Measurements from ENCODE around the gene PARP11. TPM values are rescaled to one million over a fixed set of nuclear protein-coding genes. Genes with fewer than 3 reads are reported as not detected.

PARP11 gene
- total RNA-seq, 1 donor: 9.4 TPM

DNA sequence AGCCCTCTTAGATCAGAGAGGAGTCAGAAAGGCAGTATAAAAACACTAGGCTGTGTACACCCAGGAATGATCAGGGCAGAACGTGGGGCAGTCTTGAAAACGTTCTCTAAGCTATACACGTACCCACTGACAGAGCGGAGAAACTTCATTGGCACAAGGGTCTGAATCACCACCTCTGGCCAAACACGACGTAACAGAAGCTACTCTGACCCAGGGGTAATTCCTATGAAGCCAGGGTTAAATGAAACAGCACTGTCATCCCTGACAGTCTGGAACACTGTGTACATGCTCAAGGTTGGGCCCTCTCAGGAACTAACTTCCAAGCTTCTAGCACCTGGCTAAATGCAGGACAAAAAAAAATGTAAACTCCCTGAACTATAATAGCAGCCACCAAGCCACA lies 38.4 kb downstream of the PARP11 start:
- no peak for DNase-seq (ENCODE audit: insufficient read length, low spot score, missing footprints)
- Histone ChIP-seq H4K20me1 (ENCODE audit: insufficient read depth, low read length) (no peaks in the 10 kb centered on the region), H3K4me3 (ENCODE audit: insufficient read depth, low read length) (no peak overlapping the region), H3K4me1 (ENCODE audit: insufficient read depth, low read length) (peaks cover 6% of the 10 kb centered on the region), H3K9me3 (ENCODE audit: low read depth, low read length) (no peaks in the 10 kb centered on the region), H2AFZ (ENCODE audit: low read length) (no peak overlapping the region), H3K79me2 (ENCODE audit: insufficient read depth, low read length) (peaks cover 2% of the 10 kb centered on the region), H3K4me2 (ENCODE audit: insufficient read depth, low read length) (no peak overlapping the region), H3K36me3 (ENCODE audit: insufficient read depth, low read length) (no peaks in the 10 kb centered on the region), H3K27ac (ENCODE audit: low read depth, low read length) (no peak overlapping the region), H3K27me3 (ENCODE audit: insufficient read depth, low read length) (no peaks in the 10 kb centered on the region)
- TF ChIP-seq, protein P1, sequence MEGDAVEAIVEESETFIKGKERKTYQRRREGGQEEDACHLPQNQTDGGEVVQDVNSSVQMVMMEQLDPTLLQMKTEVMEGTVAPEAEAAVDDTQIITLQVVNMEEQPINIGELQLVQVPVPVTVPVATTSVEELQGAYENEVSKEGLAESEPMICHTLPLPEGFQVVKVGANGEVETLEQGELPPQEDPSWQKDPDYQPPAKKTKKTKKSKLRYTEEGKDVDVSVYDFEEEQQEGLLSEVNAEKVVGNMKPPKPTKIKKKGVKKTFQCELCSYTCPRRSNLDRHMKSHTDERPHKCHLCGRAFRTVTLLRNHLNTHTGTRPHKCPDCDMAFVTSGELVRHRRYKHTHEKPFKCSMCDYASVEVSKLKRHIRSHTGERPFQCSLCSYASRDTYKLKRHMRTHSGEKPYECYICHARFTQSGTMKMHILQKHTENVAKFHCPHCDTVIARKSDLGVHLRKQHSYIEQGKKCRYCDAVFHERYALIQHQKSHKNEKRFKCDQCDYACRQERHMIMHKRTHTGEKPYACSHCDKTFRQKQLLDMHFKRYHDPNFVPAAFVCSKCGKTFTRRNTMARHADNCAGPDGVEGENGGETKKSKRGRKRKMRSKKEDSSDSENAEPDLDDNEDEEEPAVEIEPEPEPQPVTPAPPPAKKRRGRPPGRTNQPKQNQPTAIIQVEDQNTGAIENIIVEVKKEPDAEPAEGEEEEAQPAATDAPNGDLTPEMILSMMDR (IDR thresholded peaks at IDR 0.05; ENCODE audit: extremely low read depth, low read depth, low read length): no peak

DNA sequence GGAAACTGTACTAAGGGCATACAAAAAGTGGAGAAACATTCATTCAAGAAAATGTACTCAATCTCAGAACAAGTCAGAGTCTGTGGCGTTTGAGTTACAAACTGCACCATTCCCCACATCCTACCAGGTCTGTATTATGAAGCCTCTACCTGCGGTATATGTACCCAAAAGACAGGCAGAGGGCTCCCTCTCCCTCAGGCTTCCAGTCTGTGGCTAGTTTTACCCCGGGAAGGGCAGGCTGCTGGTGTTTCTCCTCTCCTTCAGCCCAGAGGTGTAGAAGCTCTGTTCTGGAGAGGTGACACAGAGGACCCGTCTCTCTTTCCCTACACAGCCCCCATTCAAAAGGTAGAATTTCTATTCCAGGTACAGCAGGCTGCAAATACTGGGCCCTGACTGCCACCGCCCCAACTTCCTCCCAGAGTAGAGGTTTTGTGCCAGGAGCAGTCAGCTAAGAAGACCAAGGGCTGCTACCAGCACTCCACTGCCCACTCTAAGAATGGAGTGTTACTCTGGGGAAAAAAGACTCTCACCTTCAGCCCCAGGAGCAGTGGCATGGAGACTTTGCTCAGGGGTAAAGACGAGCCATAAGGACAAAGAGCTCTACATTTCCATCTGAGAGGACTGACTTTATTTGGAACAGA lies 39.4 kb downstream of the PARP11 start:
- H3K79me2 ChIP-seq (ENCODE audit: insufficient read depth, low read length): peaks cover 2% of the 10 kb centered on the region
- DNase-seq (ENCODE audit: insufficient read length, low spot score, missing footprints): no peak
- H3K4me2 ChIP-seq (ENCODE audit: insufficient read depth, low read length): no peak overlapping the region
- TF ChIP-seq, protein P1 (IDR thresholded peaks at IDR 0.05; ENCODE audit: extremely low read depth, low read depth, low read length): no peak
- no peaks in the 10 kb centered on the region for H3K9me3 ChIP-seq (ENCODE audit: low read depth, low read length)
- H3K4me1 ChIP-seq (ENCODE audit: insufficient read depth, low read length): peaks cover 6% of the 10 kb centered on the region
- no peaks in the 10 kb centered on the region for H3K27me3 ChIP-seq (ENCODE audit: insufficient read depth, low read length)
- no peak overlapping the region for H2AFZ ChIP-seq (ENCODE audit: low read length)
- H4K20me1 ChIP-seq (ENCODE audit: insufficient read depth, low read length): no peaks in the 10 kb centered on the region
- H3K36me3 ChIP-seq (ENCODE audit: insufficient read depth, low read length): no peaks in the 10 kb centered on the region
- no peak overlapping the region for H3K4me3 ChIP-seq (ENCODE audit: insufficient read depth, low read length)
- no peak overlapping the region for H3K27ac ChIP-seq (ENCODE audit: low read depth, low read length)

DNA sequence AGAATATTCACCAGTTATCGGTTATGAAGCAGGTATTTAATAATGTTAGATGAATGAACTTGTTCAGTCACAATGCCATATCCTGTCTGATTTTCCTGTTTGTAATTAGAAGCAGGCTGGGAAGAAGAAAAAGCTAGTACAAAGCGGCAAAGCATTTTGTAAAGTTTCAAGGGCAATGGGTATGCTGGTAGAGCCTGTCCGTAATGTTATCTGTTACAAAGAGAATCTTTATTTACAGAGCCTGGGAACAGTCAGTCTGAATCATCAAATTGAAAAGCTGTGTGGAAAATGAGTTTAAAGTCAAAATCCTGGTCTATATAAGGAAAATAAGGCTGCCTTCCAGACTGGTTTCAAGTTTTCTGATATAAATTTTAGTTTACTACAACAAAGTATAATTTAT lies 40.5 kb downstream of the PARP11 start:
- Histone ChIP-seq H3K79me2 (ENCODE audit: insufficient read depth, low read length) (peaks cover 2% of the 10 kb centered on the region), H2AFZ (ENCODE audit: low read length) (no peak overlapping the region), H3K27ac (ENCODE audit: low read depth, low read length) (no peak overlapping the region), H4K20me1 (ENCODE audit: insufficient read depth, low read length) (no peaks in the 10 kb centered on the region), H3K36me3 (ENCODE audit: insufficient read depth, low read length) (no peaks in the 10 kb centered on the region), H3K9me3 (ENCODE audit: low read depth, low read length) (no peaks in the 10 kb centered on the region), H3K4me1 (ENCODE audit: insufficient read depth, low read length) (peaks cover 6% of the 10 kb centered on the region), H3K4me2 (ENCODE audit: insufficient read depth, low read length) (no peak overlapping the region), H3K4me3 (ENCODE audit: insufficient read depth, low read length) (no peak overlapping the region), H3K27me3 (ENCODE audit: insufficient read depth, low read length) (no peaks in the 10 kb centered on the region)
- DNase-seq (ENCODE audit: insufficient read length, low spot score, missing footprints): no peak
- TF ChIP-seq, protein P1 (IDR thresholded peaks at IDR 0.05; ENCODE audit: extremely low read depth, low read depth, low read length): no peak

GRCh38 chr12:3828888-3829287 lies 44.3 kb downstream of the PARP11 start:
- no peak overlapping the region for H3K4me2 ChIP-seq (ENCODE audit: insufficient read depth, low read length)
- no peak for DNase-seq (ENCODE audit: insufficient read length, low spot score, missing footprints)

More at GRCh38 chr12:3828888-3829287, 44.3 kb downstream of the PARP11 start:
- H3K27me3 ChIP-seq (ENCODE audit: insufficient read depth, low read length): no peaks in the 10 kb centered on the region
- H3K79me2 ChIP-seq (ENCODE audit: insufficient read depth, low read length): no peaks in the 10 kb centered on the region
- H4K20me1 ChIP-seq (ENCODE audit: insufficient read depth, low read length): no peaks in the 10 kb centered on the region
- H3K27ac ChIP-seq (ENCODE audit: low read depth, low read length): no peak overlapping the region
- TF ChIP-seq, protein P1 (IDR thresholded peaks at IDR 0.05; ENCODE audit: extremely low read depth, low read depth, low read length): no peak
- no peaks in the 10 kb centered on the region for H3K9me3 ChIP-seq (ENCODE audit: low read depth, low read length)
- H2AFZ ChIP-seq (ENCODE audit: low read length): no peak overlapping the region
- H3K4me1 ChIP-seq (ENCODE audit: insufficient read depth, low read length): peaks cover 6% of the 10 kb centered on the region
- H3K36me3 ChIP-seq (ENCODE audit: insufficient read depth, low read length): no peaks in the 10 kb centered on the region
- H3K4me3 ChIP-seq (ENCODE audit: insufficient read depth, low read length): no peak overlapping the region
